GM21529 (cell line): Measurements from ENCODE around the gene SLC2A4RG.

Experiments used
- ATAC-seq: cut with Tn5 transposase; IDR thresholded peaks from one replicate; pipeline ENCODE4 v1.9.1; 2021; ENCODE audit not compliant: unreplicated experiment

The SLC2A4RG gene, protein sequence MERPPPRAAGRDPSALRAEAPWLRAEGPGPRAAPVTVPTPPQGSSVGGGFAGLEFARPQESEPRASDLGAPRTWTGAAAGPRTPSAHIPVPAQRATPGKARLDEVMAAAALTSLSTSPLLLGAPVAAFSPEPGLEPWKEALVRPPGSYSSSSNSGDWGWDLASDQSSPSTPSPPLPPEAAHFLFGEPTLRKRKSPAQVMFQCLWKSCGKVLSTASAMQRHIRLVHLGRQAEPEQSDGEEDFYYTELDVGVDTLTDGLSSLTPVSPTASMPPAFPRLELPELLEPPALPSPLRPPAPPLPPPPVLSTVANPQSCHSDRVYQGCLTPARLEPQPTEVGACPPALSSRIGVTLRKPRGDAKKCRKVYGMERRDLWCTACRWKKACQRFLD

DNA sequence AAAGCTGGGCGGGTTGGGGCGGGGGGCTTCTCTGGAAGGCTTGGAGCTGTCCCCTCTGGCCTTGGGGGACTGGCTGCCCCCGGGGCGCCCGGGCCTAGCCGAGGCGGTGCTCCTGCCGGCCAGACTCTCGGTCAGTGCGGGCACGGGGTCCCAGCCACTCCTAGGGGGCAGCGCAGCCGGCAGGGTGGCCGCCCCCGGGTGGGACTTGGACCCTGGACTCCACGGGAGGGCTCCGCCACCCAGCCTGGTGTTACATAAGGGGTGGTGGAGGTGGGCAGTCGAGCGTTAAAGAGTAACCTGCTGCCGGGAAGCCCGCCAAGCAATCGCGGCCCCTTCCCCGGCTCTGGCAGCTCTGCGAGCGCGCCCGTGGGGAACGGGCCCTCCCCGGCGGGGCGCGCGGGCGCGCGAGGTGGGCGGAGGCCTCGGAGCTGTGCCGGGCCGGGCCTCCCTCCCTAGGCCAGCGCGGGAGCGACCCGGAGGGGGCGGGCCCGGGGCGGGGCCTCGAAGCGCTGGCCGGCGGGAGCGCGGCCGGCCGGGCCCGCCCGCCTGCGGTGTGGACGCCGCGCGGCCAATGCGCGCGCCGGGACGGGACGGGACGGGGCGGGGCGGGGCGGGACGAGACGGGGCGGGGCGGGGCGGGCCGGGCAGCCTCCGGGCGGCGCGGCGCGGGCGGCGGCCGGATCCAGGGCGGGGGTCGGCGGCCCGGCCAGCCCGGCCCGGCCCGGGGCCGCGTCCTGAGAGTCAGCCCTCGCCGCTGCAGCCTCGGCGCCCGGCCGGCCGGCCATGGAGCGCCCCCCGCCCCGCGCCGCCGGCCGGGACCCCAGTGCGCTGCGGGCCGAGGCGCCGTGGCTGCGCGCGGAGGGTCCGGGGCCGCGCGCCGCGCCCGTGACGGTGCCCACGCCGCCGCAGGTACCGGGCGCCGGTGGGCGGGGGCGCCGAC is at the start of gene SLC2A4RG:
SLC2A4RG (plus strand) TSS at position 647 of the 940 bp plus-strand sequence; CDS start at position 784, 137 bp downstream.
- ATAC-seq: peak; percentile 48

- ATAC-seq: no peak
Observed at GRCh38 chr20:63690003-63690897, 49.3 kb upstream of the SLC2A4RG start.

GRCh38 chr20:63690898-63691710 is 48.5 kb upstream of the SLC2A4RG start:
- ATAC-seq: no peak

DNA sequence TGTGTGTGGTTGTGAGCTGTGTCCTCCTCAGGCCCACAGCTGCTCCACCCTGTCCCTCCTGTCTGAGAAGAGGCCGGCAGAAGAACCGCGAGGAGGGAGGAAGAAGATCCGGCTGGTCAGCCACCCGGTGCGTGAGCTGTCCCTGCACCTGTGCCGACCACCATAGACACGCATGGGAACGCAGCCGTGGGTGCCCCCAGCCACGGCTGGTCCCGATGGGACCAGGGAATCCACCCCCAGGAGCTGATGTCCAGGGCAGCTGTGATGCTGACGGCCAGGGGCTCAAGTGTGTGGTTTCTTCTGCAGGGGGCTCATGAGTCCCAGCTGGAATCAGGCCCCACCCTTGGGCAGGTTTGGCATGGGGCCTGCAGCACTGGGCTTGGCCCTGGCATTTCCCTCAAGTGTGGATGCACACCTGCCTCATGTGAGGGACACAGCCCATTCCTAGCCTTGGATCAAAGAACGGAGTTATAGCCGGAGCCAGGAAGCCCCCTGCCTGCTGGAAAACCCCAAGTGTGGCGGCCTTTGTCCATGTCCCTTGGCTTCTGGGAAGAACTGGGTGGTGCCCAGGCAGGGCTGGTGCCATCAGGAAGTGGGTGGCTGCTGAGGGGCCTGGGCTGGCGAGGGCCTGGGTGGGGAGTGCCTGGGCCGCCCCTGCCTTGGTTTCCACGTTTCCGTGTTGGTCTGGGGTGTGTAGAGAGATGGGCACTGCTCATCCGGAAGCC is 47.7 kb upstream of the SLC2A4RG start:
- ATAC-seq: no peak

GRCh38 chr20:63692436-63693082 is 47.0 kb upstream of the SLC2A4RG start:
- ATAC-seq: no peak

DNA sequence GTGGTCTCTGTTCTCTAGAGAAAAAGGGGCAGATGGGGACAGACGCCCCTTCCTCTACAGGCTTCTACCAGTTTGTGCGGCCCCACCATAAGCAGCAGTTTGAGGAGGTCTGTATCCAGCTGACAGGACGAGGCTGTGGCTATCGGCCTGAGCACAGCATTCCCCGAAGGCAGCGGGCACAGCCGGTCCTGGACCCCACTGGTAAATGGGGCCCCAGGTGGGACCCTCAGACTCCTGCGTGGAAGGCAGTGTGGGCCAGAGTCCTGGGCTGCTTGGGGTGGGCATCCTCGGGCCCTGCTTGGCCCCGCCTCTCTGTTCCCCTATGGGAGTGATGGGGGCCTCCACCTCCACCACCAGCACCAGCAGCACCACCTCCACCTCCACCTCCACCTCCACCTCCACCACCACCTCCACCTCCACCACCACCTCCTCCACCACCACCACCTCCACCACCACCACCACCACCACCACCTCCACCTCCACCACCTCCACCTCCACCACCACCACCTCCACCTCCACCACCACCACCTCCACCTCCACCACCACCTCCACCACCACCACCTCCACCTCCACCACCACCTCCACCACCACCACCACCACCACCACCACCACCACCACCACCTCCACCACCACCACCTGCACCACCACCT is 46.4 kb upstream of the SLC2A4RG start:
- ATAC-seq: no peak

GRCh38 chr20:63693733-63694583 is 45.6 kb upstream of the SLC2A4RG start:
- no peak for ATAC-seq

- no peak for ATAC-seq
Observed at GRCh38 chr20:63694584-63695423, 44.8 kb upstream of the SLC2A4RG start.

DNA sequence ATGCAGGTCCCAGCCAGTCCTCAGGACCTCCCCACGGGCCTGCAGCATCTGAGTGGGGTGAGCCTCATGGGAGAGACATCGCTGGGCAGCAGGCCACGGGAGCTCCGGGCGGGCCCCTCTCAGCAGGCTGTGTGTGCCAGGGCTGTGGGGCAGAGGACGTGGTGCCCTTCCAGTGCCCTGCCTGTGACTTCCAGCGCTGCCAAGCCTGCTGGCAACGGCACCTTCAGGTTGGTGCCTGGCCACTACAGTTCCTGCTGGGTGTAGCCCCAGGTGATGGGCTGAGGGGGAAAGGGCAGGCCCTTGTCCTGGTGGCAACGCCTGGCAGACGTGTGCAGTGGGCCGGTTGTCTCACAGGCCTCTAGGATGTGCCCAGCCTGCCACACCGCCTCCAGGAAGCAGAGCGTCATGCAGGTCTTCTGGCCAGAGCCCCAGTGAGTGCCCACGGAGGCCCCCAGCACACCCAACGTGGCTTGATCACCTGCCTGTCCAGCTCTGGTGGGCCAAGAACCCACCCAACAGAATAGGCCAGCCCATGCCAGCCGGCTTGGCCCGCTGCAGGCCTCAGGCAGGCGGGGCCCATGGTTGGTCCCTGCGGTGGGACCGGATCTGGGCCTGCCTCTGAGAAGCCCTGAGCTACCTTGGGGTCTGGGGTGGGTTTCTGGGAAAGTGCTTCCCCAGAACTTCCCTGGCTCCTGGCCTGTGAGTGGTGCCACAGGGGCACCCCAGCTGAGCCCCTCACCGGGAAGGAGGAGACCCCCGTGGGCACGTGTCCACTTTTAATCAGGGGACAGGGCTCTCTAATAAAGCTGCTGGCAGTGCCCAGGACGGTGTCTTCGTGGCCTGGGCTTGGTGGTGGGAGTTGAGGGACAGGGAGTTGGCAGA is 43.9 kb upstream of the SLC2A4RG start:
- no peak for ATAC-seq

DNA sequence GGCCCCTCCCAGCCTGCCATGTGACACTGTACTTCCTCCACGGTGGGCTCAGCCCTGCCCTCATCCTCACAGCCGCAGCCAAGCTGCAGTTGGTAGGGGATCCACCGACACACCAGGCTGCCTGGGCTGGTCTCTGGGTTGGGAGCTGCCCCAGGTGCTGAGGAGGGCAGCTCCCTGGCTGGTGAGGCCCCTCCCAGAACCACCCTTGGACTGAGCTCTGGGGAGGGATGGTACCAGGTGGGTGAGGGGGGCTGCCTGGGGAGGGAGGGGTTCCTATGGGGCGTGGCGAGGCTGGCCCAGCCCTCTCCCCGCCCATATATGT is 43.3 kb upstream of the SLC2A4RG start:
- no peak for ATAC-seq

- no peak for ATAC-seq
Observed at GRCh38 chr20:63696628-63697356, 42.8 kb upstream of the SLC2A4RG start, which contains the start of gene TNFRSF6B. Gene TNFRSF6B (plus strand): TSS chr20:63696652. CDS start chr20:63696768, 116 bp downstream.

DNA sequence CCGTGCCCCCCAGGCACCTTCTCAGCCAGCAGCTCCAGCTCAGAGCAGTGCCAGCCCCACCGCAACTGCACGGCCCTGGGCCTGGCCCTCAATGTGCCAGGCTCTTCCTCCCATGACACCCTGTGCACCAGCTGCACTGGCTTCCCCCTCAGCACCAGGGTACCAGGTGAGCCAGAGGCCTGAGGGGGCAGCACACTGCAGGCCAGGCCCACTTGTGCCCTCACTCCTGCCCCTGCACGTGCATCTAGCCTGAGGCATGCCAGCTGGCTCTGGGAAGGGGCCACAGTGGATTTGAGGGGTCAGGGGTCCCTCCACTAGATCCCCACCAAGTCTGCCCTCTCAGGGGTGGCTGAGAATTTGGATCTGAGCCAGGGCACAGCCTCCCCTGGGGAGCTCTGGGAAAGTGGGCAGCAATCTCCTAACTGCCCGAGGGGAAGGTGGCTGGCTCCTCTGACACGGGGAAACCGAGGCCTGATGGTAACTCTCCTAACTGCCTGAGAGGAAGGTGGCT is 42.2 kb upstream of the SLC2A4RG start:
- ATAC-seq: no peak

DNA sequence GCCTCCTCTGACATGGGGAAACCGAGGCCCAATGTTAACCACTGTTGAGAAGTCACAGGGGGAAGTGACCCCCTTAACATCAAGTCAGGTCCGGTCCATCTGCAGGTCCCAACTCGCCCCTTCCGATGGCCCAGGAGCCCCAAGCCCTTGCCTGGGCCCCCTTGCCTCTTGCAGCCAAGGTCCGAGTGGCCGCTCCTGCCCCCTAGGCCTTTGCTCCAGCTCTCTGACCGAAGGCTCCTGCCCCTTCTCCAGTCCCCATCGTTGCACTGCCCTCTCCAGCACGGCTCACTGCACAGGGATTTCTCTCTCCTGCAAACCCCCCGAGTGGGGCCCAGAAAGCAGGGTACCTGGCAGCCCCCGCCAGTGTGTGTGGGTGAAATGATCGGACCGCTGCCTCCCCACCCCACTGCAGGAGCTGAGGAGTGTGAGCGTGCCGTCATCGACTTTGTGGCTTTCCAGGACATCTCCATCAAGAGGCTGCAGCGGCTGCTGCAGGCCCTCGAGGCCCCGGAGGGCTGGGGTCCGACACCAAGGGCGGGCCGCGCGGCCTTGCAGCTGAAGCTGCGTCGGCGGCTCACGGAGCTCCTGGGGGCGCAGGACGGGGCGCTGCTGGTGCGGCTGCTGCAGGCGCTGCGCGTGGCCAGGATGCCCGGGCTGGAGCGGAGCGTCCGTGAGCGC is 41.6 kb upstream of the SLC2A4RG start:
- ATAC-seq: no peak
